HepG2 (cell line): ENCODE results near the gene DIAPH1. TPM values are rescaled to one million over a fixed set of nuclear protein-coding genes. Genes with fewer than 3 reads are reported as not detected.
A peak's percentile ranks its signal among the peaks of the same experiment; 100 is the strongest.

Experiments
- ATAC-seq: fragments of 200-7000 bp; cut with Tn5 transposase; 3 replicates; pipeline ENCODE4 v1.9.1; 2020; ENCODE audit warnings: mild to moderate bottlenecking, moderate library complexity
- BruUV-seq: library from RNA; stranded (reverse); fragments of 400-500 nt; replicated peaks from 2 replicates; lab custom pipeline; 2021; lab: Mats Ljungman, UMichigan
- CTCF ChIA-PET: fragments of 300-600 bp; formaldehyde crosslinking; extraction: SDS; loops from one replicate; lab custom pipeline; 2021; ENCODE audit warnings: low total read pairs, inconsistent platforms, low intra/inter-chr PET ratio; lab: Yijun Ruan, JAX
- POLR2A ChIA-PET: fragments of 350-600 bp; sonication (Branson Sonifier 250); formaldehyde crosslinking; loops from one replicate; lab custom pipeline; 2020; ENCODE audit warnings: antibody characterized with exemption, inconsistent platforms; lab: Yijun Ruan, JAX
- DNase-seq: peaks from one replicate; pipeline ENCODE4 v3.0.0-alpha.2; 2015; ENCODE audit warnings: low spot score
- FAIRE-seq: peaks from 3 replicates; lab custom pipeline; 2011; peaks lifted over from hg19 to GRCh38; lab: Jason Lieb, UNC
- H2AFZ ChIP-seq: one replicate; pipeline ENCODE4 v1.6.1; 2011; ENCODE audit warnings: low read length, inconsistent platforms
- H3K27ac ChIP-seq: fragments of 300-600 bp; 3 replicates; pipeline ENCODE4 v1.8.0; 2011; ENCODE audit warnings: mixed run types, mild to moderate bottlenecking, mixed read lengths, low read length, inconsistent platforms; ENCODE audit not compliant: insufficient read depth; ENCODE audit errors: extremely low read length
- H3K27me3 ChIP-seq, 2 experiments: fragments of 200-600 bp in 1 of 2; 2 replicates in 1 of 2; 3 replicates in 1 of 2; pipeline versions ENCODE4 v1.6.0 to v1.8.0; 2011; ENCODE audit warnings: low read length in 2 of 2, mild to moderate bottlenecking in 2 of 2, moderate library complexity in 2 of 2, inconsistent platforms in 1 of 2; ENCODE audit not compliant: insufficient read depth in 2 of 2, control insufficient read depth in 1 of 2
- H3K36me3 ChIP-seq, 2 experiments: fragments of 200-600 bp in 1 of 2; replicated peaks in 1 of 2; 2 replicates in 1 of 2; 3 replicates in 1 of 2; pipeline versions ENCODE4 v1.5.1 to v1.8.0; 2011; ENCODE audit warnings: low read length in 2 of 2, inconsistent platforms in 1 of 2; ENCODE audit not compliant: insufficient read depth in 2 of 2, control insufficient read depth in 1 of 2
- H3K4me1 ChIP-seq: 2 replicates; pipeline ENCODE4 v1.5.1; 2012; ENCODE audit warnings: low read length, inconsistent platforms; ENCODE audit not compliant: insufficient read depth
- H3K4me2 ChIP-seq: 2 replicates; pipeline ENCODE4 v1.6.0; 2011; ENCODE audit warnings: low read depth, low read length, inconsistent platforms
- H3K4me3 ChIP-seq, 3 experiments: fragments of 200-600 bp in 1 of 3; sonication (generic), shearing (Covaris generic) in 1 of 3; replicated peaks in 1 of 3; 2 replicates each; pipeline ENCODE4 v1.5.1; 2011 to 2016; ENCODE audit warnings: low read length in 3 of 3, inconsistent platforms in 2 of 3, low read depth in 2 of 3, mild to moderate bottlenecking in 2 of 3, control low read depth in 1 of 3, mixed read lengths in 1 of 3; ENCODE audit not compliant: insufficient read depth in 1 of 3
- H3K79me2 ChIP-seq: one replicate; pipeline ENCODE4 v1.6.1; 2011; ENCODE audit warnings: low read length, inconsistent platforms; ENCODE audit not compliant: insufficient read depth
- H3K9ac ChIP-seq: 2 replicates; pipeline ENCODE4 v1.6.0; 2011; ENCODE audit warnings: mild to moderate bottlenecking, low read depth, low read length, inconsistent platforms; ENCODE audit not compliant: insufficient read depth
- H3K9me3 ChIP-seq: 2 replicates; pipeline ENCODE4 v1.5.1; 2012; ENCODE audit warnings: mild to moderate bottlenecking, low read length
- H4K20me1 ChIP-seq: 2 replicates; pipeline ENCODE4 v1.6.0; 2011; ENCODE audit warnings: inconsistent platforms, mild to moderate bottlenecking, low read length, moderate library complexity; ENCODE audit not compliant: insufficient read depth
- ARID5B ChIP-seq: IDR thresholded peaks from 2 replicates; pipeline ENCODE4 v1.4.0; 2020; ENCODE audit warnings: mild to moderate bottlenecking, missing genetic modification reagents
- CHD4 ChIP-seq: fragments of 200-600 bp; sonication (generic); IDR thresholded peaks from 2 replicates; pipeline ENCODE4 v1.7.0; 2017; ENCODE audit warnings: mild to moderate bottlenecking, low read length, borderline replicate concordance
- CTCF ChIP-seq: sonication (generic); formaldehyde crosslinking; IDR thresholded peaks from 2 replicates; pipeline ENCODE4 v1.5.0; 2020; ENCODE audit warnings: mild to moderate bottlenecking, missing genetic modification reagents, moderate library complexity
- MEIS2 ChIP-seq: sonication (generic); formaldehyde crosslinking; IDR thresholded peaks from 2 replicates; pipeline ENCODE4 v1.9.0; 2021; ENCODE audit warnings: mild to moderate bottlenecking, missing genetic modification reagents
- SIN3A ChIP-seq: IDR thresholded peaks from 2 replicates; pipeline ENCODE4 v1.6.1; 2011; ENCODE audit warnings: low read depth, mild to moderate bottlenecking, control low read depth, low read length, borderline replicate concordance
- STAG1 ChIP-seq: sonication (generic); formaldehyde crosslinking; IDR thresholded peaks from 2 replicates; pipeline ENCODE4 v1.4.0; 2020; ENCODE audit warnings: missing genetic modification reagents
- XRCC5 ChIP-seq: fragments of 200-400 bp; formaldehyde crosslinking; optimal IDR thresholded peaks from 2 replicates; pipeline ENCODE3; 2017; ENCODE audit warnings: mild to moderate bottlenecking, low read length
- ZFP91 ChIP-seq: sonication (generic); formaldehyde crosslinking; IDR thresholded peaks from 2 replicates; pipeline ENCODE4 v1.9.0; 2022; ENCODE audit warnings: missing genetic modification reagents, mild to moderate bottlenecking, borderline replicate concordance
- ZHX2 ChIP-seq, 2 experiments: sonication (generic) in 1 of 2; formaldehyde crosslinking in 1 of 2; IDR thresholded peaks; 2 replicates each; pipeline versions ENCODE4 v1.6.1 to v1.9.0; 2014 to 2022; ENCODE audit warnings: antibody characterized with exemption in 1 of 2, borderline replicate concordance in 1 of 2, inconsistent platforms in 1 of 2, low read depth in 1 of 2, missing genetic modification reagents in 1 of 2
- WGBS: methylation state at CpG from one replicate; pipeline ENCODE4 v1.1.6; 2017; ENCODE audit warnings: low lambda C conversion rate; 5-methylcytosine and 5-hydroxymethylcytosine counted together
- in situ Hi-C: cut with HindIII; loops from 2 replicates; pipeline ENCODE4 v1.10.0; 2017; ENCODE audit warnings: low pct_unique_long_range_greater_than_20kb; ENCODE audit not compliant: extremely low pct_ligation_motif_present
- intact Hi-C: fragments of 100-400 bp; cut with micrococcal nuclease; formaldehyde crosslinking; loops from one replicate; pipeline ENCODE4 v1.10.0; 2022; ENCODE audit not compliant: unreplicated experiment
- polyA plus RNA-seq, 8 experiments: library from polyadenylated mRNA; depleted of rRNA in 3 of 8; stranded (reverse) in 7 of 8; unstranded in 1 of 8; fragments of >200 nt; fragmentation: Illumina TruSeq in 4 of 8; extraction: Trizol in 4 of 8; gene quantifications; 2 replicates each; pipeline versions ENCODE4 v1.2.1 to v1.2.3, GENCODE V29; 2011 to 2016; ENCODE audit warnings: low read depth in 4 of 8, missing spikeins in 1 of 8, mixed read lengths in 1 of 8; ENCODE audit not compliant: insufficient read depth in 1 of 8
- total RNA-seq, 5 experiments: library from RNA; depleted of rRNA; stranded (reverse); fragments of >200 nt; fragmentation: Illumina TruSeq; extraction: Trizol; gene quantifications; 2 replicates each; pipeline ENCODE4 v1.2.3, GENCODE V29; 2016; ENCODE audit warnings: low read depth in 1 of 5

Gene DIAPH1
- total and polyA plus RNA-seq, 2 of the 13 experiments (the other 11 are each of a cell fraction or from before 2014, with no cell fraction given): 25.1 to 33.9 TPM

- no peak overlapping the region for H3K4me3 ChIP-seq
- ChIA-PET CTCF (interaction anchor here (0.7 to 2.0 kb wide), 10 partner anchors 33 to 349 kb away, joined by 3 to 13 read pairs (median 4); partner anchors contain the start of genes PCDHB12, PCDHB14, PCDHGA1 and PCDHGA10), POLR2A (no interaction called here)
- H4K20me1 ChIP-seq: no peaks in the 10 kb centered on the region
- peak; percentile 78 for ATAC-seq
- H3K36me3 ChIP-seq: peaks cover 6 to 34% of the 10 kb centered on the region in 2 experiments
- H3K9me3 ChIP-seq: no peaks in the 10 kb centered on the region
- in situ Hi-C loops: loop anchor here (10.0 kb wide), 1 partner anchor 463 kb away; the partner anchor contains the start of gene PCDHB2
- peak; percentile 50 for DNase-seq
- no peak overlapping the region for H2AFZ ChIP-seq
- H3K27ac ChIP-seq: no peak overlapping the region
- no peak overlapping the region for H3K4me2 ChIP-seq
- H3K79me2 ChIP-seq: no peaks in the 10 kb centered on the region
- intact Hi-C loops: loop anchor here (1.0 kb wide), 1 partner anchor 140 kb away; the partner anchor contains the start of gene PCDHGB7
- H3K27me3 ChIP-seq: no peaks in the 10 kb centered on the region
- BruUV-seq: no TSS peak
- 73% methylated on average over 11 of the region's 11 CpGs for WGBS
- H3K9ac ChIP-seq: no peak overlapping the region
- peak; percentile 80 for FAIRE-seq
- no peaks in the 10 kb centered on the region for H3K4me1 ChIP-seq
- no peak for TF ChIP-seq MEIS2
- peak; percentile 74 for TF ChIP-seq STAG1
- peak; percentile 28 for TF ChIP-seq XRCC5
- TF ChIP-seq CTCF (CRISPR knock-in tag): peak; percentile 83
- TF ChIP-seq ARID5B (CRISPR knock-in tag): 0 out of 2 replicates have a peak, but pooled peaks have one; percentile 25
- no peak for TF ChIP-seq CHD4
- no peak for TF ChIP-seq SIN3A
- TF ChIP-seq ZHX2 (IDR thresholded peaks at IDR 0.05; ENCODE audit: low read depth): peak; percentile 69; the same call in 1 of the 2 replicates
- no peak for TF ChIP-seq ZHX2 (CRISPR knock-in tag; IDR thresholded peaks at IDR 0.05; ENCODE audit: borderline replicate concordance)
- TF ChIP-seq ZFP91 (CRISPR knock-in tag): 0 out of 2 replicates have a peak, but pooled peaks have one; percentile 17
Observed at GRCh38 chr5:141557681-141558136, 61.1 kb downstream of the DIAPH1 start.
